Anterior cingulate cortex (tissue), 58 donors: Measurements from ENCODE around the gene CCDC86.

Source experiments
- DNase-seq, 58 donors: peaks; one replicate each; lab custom pipeline; 2025; lab: John Stamatoyannopoulos, UW

The CCDC86 gene

DNA sequence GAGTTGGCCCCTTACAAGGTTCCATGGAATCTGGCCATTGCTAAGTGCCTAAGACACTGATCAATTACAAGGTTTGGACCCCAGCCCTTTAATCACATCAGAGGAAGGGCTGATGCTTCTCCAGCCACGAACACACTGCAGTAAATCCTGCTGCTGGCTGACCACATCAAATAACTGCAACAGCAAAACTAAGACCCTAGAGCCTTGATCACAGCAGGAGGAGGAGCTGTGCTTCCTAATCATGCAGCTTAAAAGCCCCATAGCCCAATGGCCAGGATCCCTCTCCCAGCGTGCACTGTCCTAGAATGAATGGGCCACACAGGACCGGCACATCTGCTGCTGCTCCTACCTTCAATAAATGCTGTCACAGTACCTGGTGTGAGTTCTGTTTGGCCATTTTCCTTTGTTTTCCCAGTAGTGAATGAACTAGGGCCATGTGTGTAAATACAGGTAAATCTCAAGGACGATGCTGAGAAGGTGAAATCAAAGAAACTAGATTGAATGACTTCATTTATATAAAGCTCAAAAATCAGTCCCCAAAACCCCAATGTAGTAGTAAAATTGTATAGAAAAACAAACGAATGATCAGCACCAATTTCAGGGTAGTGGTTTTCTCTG is 38.2 kb downstream of the CCDC86 start:
- no peak for DNase-seq

- no peak for DNase-seq
Measured at GRCh38 chr11:60880643-60881282, 38.9 kb downstream of the CCDC86 start.

GRCh38 chr11:60887556-60887955 is 45.6 kb downstream of the CCDC86 start:
- DNase-seq = peak in 8 of 58 donors; percentile 6 to 28 (median 15)

DNA sequence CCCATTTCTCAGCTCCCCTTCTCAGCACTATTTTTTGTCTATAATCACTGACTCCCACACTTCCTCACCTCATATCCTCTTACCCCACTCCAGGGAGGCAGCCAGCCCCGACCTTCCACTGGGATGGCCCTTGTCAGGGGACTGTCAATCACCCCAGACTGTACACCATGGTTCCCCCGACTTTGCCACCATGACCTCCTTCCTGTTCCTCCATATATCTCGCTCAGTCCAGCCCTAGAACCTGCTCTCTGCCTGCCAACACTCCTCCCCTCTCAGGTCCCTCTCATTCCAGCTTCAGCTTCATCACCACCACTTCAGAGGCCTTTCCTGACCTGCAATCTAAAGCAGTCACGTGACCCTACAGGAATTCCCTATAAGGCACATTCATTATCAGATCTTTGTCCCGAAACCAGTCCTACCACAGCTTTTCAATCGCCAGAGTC is 48.0 kb downstream of the CCDC86 start:
- DNase-seq = no peak

GRCh38 chr11:60890696-60891095 is 48.8 kb downstream of the CCDC86 start:
- DNase-seq = no peak

- no peak for DNase-seq
Measured at GRCh38 chr11:60891103-60891741, 49.3 kb downstream of the CCDC86 start.

DNA sequence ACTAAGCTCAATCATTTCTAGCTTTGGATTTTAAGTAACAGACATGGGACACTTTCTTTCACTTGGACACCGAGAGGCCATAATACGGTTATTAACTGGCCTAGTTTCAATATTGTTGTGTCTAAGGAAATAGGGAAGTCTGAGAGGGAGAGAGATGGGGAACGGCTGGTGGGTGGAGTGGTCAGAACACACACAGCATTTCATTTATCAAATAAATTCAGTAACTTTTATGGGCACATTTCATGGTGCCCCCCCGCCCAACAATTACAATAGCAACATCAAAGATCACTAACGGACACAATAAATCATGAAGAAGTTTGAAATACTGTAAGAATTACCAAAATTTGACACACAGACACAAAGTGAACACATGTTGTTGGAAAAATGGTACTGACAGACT is 53.8 kb downstream of the CCDC86 start:
- no peak for DNase-seq

- no peak for DNase-seq
Measured at GRCh38 chr11:60897496-60897895, 55.6 kb downstream of the CCDC86 start.

- DNase-seq = peak in 8 of 58 donors; percentile 9 to 38 (median 25)
Measured at GRCh38 chr11:60899046-60899936, 57.4 kb downstream of the CCDC86 start.

DNA sequence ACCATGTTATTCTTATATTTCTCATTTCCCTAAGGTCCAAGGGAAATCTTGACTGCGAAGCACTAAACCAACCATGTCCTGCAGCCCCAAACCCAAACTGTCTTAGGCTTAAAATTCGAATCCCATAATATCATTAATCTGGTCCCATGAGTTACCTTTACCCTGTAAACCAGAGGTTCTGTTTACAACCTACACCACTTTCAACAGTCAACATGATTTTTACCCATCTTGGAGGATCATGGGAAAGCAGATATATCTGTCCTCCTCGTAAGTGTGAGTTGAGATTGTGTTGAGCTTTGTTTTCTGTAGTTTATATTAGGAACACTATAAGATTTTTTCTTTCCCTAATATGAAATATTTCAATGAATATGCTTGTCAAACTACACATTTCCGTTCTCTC is 58.1 kb downstream of the CCDC86 start:
- DNase-seq = no peak
